ENCODE results near the gene AIF1.

AIF1 gene

GRCh38 chr6:31645325-31645724, 30.3 kb downstream of the AIF1 start:
- no peak for DNase-seq

- DNase-seq: peak; percentile 71
Observed at GRCh38 chr6:31651602-31652191, 36.7 kb downstream of the AIF1 start.

GRCh38 chr6:31652925-31653724, 38.1 kb downstream of the AIF1 start:
- DNase-seq: peak; percentile 96

- DNase-seq: no peak
Observed at GRCh38 chr6:31654574-31655348, 39.7 kb downstream of the AIF1 start.

- DNase-seq: no peak
Observed at GRCh38 chr6:31655349-31656237, 40.6 kb downstream of the AIF1 start, which contains the start of gene APOM. Gene APOM, plus strand, starts transcription at chr6:31655894. Its CDS starts 73 bp downstream, at chr6:31655967.

GRCh38 chr6:31657406-31658157, 42.5 kb downstream of the AIF1 start:
- DNase-seq: no peak

GRCh38 chr6:31658158-31658688, 43.2 kb downstream of the AIF1 start:
- DNase-seq: no peak

- DNase-seq: no peak
Observed at GRCh38 chr6:31658983-31659648, 44.1 kb downstream of the AIF1 start.

- DNase-seq: peak; percentile 7
Observed at GRCh38 chr6:31659649-31660380, 44.8 kb downstream of the AIF1 start.

GRCh38 chr6:31660381-31661261, 45.6 kb downstream of the AIF1 start, which contains the start of gene C6orf47:
Gene C6orf47, minus strand, starts transcription at chr6:31660778. Its CDS starts 831 bp downstream, at chr6:31659947.
- DNase-seq: peak; percentile 79

- DNase-seq: peak; percentile 22
Observed at GRCh38 chr6:31661262-31662123, 46.5 kb downstream of the AIF1 start.

- DNase-seq: no peak
Observed at GRCh38 chr6:31662124-31662723, 47.2 kb downstream of the AIF1 start.

GRCh38 chr6:31663126-31663960, 48.3 kb downstream of the AIF1 start:
- peak; percentile 10 for DNase-seq

- DNase-seq: peak; percentile 48
Observed at GRCh38 chr6:31663961-31664789, 49.1 kb downstream of the AIF1 start.

GRCh38 chr6:31664790-31665500, 49.9 kb downstream of the AIF1 start, which contains the start of gene GPANK1:
Gene GPANK1, minus strand, starts transcription at chr6:31664997. Its CDS starts 519 bp downstream, at chr6:31664478.
- peak; percentile 98 for DNase-seq

Data from MV-4-11 (cell line).